Limb (tissue), 2 donors: Measurements from ENCODE around the gene VSNL1.

ENCODE experiments used
- DNase-seq, 2 donors: peaks; one replicate each; pipeline ENCODE4 v3.0.0-alpha.2; 2016; ENCODE audit errors: extremely low spot score in 2 of 2

Gene VSNL1

DNA sequence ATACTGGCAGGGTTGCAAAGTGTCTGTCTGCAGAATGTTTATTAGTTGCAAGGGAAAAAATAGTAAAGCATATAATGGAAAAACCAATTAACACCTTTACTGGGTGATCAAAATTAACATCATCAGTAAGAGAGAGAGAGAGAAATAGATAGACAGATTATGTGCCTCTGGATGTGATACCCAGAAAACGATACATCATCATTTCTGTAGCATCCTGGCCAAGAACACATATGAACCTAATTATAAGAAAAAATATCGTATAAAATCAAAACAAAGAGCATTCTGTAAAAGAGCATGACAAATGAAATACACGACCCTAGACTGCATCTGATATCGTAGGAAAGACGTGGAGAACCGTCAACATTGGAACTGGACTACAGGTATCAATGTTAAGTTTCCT, 148.5 kb downstream of the VSNL1 start:
- DNase-seq: no peak

DNA sequence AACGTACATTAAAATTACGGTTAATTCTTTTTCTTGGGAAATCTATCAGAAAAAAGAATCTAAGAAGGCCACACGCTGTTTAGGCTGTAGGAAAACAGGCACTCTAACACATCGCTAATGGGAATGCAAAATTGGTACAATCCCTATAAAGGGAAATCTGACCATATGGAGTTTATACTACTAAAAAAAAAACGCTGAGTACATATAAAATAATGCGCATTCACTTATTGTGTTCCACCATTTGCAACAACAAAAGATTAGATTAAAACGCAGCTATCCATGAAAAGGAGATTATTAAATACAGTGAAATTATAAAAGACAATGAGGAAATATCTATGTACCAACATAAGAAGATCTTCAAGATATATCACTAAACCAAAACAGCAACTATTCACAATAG, 150.3 kb downstream of the VSNL1 start:
- DNase-seq: no peak
